HG02571 (cell line): Measurements from ENCODE around the gene TBC1D1.
"Not testable (repeated sequence)": the region's sequence is repeated elsewhere in the genome, so short reads cannot be mapped to it uniquely, and the experiment has no call there.

Experiments
- ATAC-seq: cut with Tn5 transposase; IDR thresholded peaks from one replicate; pipeline ENCODE4 v1.9.1; 2021; ENCODE audit warnings: mild to moderate bottlenecking, moderate library complexity; ENCODE audit not compliant: unreplicated experiment

TBC1D1 gene

DNA sequence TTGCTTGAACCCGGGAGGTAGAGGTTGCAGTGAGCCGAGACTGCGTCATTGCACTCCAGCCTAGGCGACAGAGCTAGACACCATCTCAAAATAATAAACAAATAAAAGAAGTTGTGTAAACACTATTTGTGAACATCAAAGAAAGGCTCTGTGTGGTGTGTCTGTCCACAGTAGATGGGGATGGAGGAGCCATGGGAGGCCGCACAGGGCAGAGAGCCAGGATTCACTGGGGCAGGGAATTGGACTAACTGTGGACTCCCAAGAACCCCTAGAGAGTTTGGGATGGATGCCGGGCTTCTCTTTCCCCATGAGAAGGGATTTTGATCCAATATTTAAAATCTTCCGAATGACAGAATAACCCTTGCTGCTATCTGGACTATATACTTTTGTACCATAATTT lies 26.5 kb downstream of the TBC1D1 start:
- no peak for ATAC-seq

DNA sequence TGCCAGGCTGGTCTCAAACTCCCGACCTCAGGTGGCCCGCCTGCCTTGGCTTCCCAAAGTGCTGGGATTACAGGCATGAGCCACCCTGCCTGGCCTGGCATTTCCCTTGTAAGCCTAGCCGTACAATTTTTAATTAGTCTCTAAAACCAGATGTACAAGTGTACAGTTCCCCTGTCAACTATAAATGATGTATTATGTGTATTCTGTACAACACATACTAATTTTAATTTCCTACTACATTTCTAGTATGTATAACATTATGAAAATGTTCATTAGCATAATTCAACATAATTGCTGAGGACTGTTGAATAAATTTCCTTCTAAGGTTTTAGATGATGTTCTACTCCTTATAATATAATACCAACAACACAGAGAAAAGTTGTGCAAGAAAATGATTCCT lies 27.8 kb downstream of the TBC1D1 start:
- no peak for ATAC-seq

DNA sequence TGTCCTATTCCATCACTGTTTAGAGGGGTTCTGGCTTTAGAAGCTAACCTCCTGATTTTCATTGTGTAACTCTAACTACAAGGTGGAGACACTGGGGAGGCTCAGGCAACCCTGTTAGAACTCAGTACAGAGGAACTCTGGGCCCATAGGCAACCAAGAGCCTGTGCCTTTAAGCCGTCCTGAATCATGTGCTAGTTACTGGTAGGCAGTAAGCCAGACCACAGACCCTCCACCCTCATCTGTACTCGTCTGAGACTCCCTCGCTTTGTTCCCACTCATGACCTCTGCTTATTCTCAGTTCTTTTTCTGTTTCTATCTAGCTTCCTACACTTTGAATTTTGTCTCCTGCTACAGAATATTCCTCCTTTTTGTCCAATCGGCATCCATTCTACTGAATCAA lies 31.4 kb downstream of the TBC1D1 start:
- ATAC-seq = no peak

DNA sequence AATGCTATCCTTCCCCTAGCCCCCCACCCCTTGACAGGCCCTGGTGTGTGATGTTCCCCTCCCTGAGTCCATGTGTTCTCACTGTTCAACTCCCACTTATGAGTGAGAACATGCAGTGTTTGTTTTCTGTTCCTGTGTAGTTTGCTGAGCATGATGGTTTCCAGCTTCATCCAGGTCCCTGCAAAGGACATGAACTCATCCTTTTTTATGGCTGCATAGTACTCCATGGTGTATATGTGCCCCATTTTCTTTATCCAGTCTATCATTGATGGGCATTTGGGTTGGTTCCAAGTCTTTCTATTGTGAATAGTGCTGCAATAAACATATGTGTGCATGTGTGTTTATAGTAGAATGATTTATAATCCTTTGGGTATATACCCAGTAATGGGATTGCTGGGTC lies 32.2 kb downstream of the TBC1D1 start:
- ATAC-seq = not testable (repeated sequence)

DNA sequence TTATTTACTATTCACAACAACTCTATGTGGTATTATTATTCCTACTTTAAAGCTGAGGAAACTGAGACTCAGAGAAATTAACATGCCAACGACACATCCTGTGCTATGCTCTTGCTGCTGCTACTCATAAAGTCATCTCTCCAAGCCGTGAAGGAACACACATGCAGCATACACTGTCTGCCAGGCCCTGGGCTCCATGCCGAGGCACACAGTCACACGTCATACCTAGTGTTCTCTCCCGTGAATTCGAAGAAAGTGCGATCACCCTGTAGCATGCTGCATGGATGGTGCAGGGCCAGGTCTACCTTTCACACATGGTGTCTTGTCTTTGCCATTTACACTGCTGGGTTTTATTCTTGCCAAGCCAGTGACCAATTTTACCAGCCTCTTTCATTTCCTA lies 34.1 kb downstream of the TBC1D1 start:
- no peak for ATAC-seq

GRCh38 chr4:37927434-37927833 lies 36.5 kb downstream of the TBC1D1 start:
- no peak for ATAC-seq

- no peak for ATAC-seq
Observed at GRCh38 chr4:37928426-37929416, 37.8 kb downstream of the TBC1D1 start.

GRCh38 chr4:37934096-37934495 lies 43.2 kb downstream of the TBC1D1 start:
- ATAC-seq = no peak

DNA sequence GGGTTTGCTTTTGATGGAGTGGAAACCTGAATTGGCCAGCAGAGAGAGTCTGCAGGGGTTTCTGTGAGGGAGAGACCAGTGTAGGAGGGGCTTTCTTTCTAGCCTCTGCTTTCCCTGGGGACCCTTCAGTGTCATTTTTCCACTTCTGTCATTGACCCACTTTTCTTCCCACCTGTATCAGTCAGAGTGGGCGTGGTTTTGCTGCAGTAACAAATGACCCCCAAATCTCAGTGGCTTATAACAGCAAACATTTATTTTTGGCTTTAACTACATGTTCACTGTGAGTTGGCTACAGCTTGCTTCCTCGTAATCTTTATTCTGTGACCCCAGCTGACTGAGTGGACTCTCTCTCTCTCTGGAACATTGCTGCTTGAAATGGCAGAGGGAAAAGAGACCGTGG lies 43.7 kb downstream of the TBC1D1 start:
- ATAC-seq = no peak

GRCh38 chr4:37935026-37935425 lies 44.1 kb downstream of the TBC1D1 start:
- no peak for ATAC-seq

GRCh38 chr4:37936889-37937498 lies 46.1 kb downstream of the TBC1D1 start:
- ATAC-seq = no peak

GRCh38 chr4:37938208-37938607 lies 47.3 kb downstream of the TBC1D1 start:
- ATAC-seq = no peak

DNA sequence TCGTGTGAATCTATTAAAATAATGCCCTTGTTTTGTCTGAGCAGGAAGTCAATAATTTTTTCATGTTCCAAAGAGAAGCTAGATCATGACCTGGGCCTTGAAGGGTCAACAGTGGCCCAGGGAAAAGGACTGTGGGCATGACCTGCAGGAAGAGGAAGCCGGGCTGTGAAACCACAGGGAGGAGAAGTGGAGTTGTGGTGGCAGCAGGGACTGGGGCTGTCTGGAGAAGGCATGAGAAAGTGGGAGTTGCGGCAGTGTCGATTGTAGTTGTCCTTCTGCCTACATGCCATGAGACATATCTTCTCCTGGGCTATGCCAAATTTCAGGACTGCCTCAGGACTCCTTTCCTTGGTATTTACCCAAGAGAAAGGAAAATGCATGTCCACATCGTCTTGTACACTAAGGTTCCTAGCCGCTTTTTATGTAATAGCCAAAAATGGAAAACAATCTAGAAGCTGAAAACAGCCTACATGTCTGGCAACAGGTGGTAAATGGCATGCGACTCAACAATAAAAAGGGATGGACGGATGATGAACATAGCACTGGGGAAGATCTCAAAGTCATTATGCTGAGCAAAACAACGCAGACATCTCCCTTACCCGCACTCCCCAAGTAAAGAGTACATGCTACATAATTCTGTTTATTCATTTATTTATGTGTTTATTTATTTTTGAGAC lies 55.8 kb downstream of the TBC1D1 start:
- no peak for ATAC-seq

- ATAC-seq = no peak
Observed at GRCh38 chr4:37948542-37948941, 57.7 kb downstream of the TBC1D1 start.

DNA sequence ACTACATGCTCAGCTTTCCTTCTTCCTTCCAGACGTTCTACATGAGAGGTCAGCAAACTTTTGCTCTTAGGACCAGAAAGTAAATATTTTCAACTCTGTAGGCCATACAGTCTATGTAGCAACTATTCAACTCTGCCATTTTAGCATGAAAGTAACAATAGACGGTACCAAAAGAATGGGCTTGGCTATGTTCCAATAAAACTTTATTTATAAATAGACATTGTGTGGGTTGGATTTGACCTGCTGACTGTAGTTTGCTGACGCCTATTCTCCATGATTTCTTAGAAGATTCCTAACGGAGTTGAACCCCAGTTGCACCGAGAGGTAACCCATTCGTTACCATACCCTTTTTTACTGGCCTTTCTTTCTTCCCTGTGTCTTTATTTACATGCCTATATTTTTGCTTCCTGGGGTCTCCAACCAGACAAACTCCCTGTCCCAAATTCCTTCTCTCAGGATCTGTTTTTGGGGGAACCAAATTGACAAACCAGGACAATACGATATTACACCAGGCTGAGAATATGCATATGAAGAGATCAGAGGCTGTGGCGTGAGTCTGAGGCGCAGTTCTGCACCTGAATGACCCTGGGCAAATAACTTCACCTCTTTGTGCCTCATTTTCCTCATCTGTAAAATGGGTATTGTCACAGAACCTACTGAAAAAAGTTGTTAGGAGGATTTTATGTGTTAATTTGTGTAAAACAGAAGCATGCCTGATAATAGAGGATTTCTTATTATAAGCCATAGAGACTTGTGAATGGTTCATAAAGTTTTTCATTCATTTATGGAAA lies 58.9 kb downstream of the TBC1D1 start:
- ATAC-seq = no peak

DNA sequence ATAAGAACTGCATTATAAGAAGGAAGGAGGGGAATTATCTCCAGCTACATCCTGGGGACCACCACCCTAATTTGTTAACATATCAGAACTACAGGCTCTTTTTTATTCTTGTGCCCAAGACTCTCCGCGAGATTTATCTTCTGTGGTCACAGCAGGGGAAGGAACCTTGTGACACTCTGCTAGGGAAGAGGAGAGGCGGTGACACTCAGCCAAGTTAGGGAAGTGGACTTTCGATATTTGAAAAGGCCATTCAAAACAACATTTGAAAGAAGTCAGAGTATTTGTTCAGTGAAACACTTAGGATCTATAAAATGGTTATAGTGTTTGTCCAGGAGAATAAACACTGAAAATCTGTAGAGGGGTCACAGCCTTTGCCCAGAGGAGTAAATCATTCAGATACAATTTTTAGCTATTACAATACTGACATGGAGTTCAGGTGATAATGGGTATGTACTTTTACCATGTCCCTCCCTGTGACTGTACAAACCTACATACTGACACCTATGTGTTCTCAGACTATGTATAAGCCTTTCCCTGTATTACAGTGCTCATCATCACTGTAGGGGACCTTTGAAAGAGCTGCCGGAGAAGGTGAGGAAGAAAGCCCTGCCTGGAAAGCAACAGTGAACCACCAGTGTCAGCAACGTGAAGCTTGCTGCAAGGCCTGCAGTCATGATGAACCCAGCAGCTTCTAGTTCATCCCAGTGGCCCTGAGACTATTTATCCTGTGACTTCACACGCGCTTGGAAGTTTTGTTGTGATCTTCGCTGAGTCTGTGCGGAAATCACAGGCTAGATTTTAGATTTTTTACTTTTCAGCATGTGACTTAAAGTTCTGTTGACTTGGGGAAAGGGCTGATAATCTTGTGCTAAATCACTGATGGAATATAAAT lies 60.8 kb downstream of the TBC1D1 start:
- ATAC-seq = no peak

DNA sequence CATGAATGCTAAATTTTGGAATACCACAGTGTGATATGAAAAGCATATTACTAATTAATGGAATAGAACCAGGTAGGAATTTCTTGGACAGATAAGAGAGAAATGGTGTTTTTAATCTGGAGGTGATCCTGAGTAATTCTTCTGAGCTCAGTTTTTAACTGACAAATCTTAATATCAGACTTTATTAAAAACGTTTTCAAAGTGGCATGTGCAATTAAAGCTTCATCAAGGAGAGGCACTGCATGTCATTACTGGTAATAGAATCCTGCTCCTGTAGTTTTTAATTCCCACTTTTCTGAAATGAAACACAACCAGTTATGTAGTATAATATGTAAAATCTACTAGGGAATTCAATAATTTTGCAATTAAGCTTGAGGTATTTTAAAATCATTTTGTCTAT lies 62.3 kb downstream of the TBC1D1 start:
- ATAC-seq = no peak

DNA sequence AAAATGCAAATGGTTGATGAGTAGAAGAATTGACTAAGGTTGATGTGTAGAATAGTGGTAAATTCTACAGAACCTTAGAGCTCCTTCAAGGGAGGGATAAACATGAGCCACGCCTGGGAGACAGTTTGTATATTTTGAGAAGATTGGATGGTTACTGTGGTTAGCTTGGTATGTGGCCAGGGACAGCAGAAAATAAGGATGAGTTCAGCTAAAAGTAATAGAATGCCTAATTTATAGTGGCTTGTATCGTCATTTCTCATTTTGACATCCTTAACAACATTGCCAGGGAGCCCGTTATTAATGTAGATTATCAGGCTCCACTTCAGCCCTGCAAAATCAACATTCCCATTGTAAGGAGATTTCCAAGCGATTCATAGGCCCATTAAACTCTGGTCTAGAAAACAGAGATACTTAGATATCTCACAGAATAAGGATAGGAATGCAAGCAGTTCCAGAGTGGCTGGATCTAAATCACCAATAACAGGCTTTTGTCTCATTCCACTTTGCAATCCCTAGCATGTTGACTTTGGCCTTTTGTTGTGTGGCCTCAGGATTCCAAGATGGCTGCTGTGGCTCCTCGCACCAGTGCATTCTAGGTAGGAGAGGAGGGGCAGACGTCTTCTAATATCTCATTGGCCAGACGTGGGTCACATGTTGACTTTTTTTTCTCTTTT lies 62.9 kb downstream of the TBC1D1 start:
- no peak for ATAC-seq

- ATAC-seq = no peak
Observed at GRCh38 chr4:37956941-37957340, 66.1 kb downstream of the TBC1D1 start.
